22Rv1 (cell line): ENCODE measurements around the gene PGP.

ENCODE experiments used
- CTCF ChIP-seq: fragments of 450-650 bp; IDR thresholded peaks from 2 replicates; pipeline ENCODE4 v1.5.1; 2017; ENCODE audit warnings: mild to moderate bottlenecking
- ZFX ChIP-seq: fragments of 450-650 bp; IDR thresholded peaks from 2 replicates; pipeline ENCODE4 v1.6.1; 2017; ENCODE audit warnings: antibody characterized with exemption, borderline replicate concordance

- no peak for TF ChIP-seq CTCF
- no peak for TF ChIP-seq ZFX
Measured at GRCh38 chr16:2187212-2187611, 27.4 kb downstream of the PGP start.
